ENCODE results near the gene PTOV1.

Gene PTOV1
- long read RNA-seq, donor 1, transcript PTOV1-205 (1 exons, 1,880 nt) = minor isoform, 26 of 120 reads
- long read RNA-seq, donor 1, transcript PTOV1-208 (2 exons, 327 nt) = minor isoform, 12 of 120 reads
- long read RNA-seq, donor 1, transcript PTOV1-209 (8 exons, 1,716 nt) = minor isoform, 7 of 120 reads
- long read RNA-seq, donor 1, transcript PTOV1-212 (13 exons, 1,577 nt) = major isoform, 52 of 120 reads
- long read RNA-seq, donor 1, partial matches to known transcripts = 20 of 120 reads
- long read RNA-seq, donor 1, other reads (novel, unspliced or antisense) = 0 of 120 reads
- long read RNA-seq, donor 2, transcript PTOV1-212 (13 exons, 1,577 nt) = major isoform, 49 of 79 reads
- long read RNA-seq, donor 2, transcript PTOV1-220 (13 exons, 1,587 nt) = minor isoform, 6 of 79 reads
- long read RNA-seq, donor 2, transcript PTOV1-208 (2 exons, 327 nt) = minor isoform, 11 of 79 reads
- long read RNA-seq, donor 2, transcript PTOV1-205 (1 exons, 1,880 nt) = minor isoform, 5 of 79 reads
- long read RNA-seq, donor 2, partial matches to known transcripts = 5 of 79 reads
- long read RNA-seq, donor 2, other reads (novel, unspliced or antisense) = 0 of 79 reads
- long read RNA-seq, donor 3, transcript PTOV1-212 (13 exons, 1,577 nt) = major isoform, 39 of 76 reads
- long read RNA-seq, donor 3, transcript PTOV1-205 (1 exons, 1,880 nt) = minor isoform, 20 of 76 reads
- long read RNA-seq, donor 3, transcript PTOV1-208 (2 exons, 327 nt) = minor isoform, 6 of 76 reads
- long read RNA-seq, donor 3, partial matches to known transcripts = 5 of 76 reads
- long read RNA-seq, donor 3, other reads (novel, unspliced or antisense) = 0 of 76 reads
- long read RNA-seq, donor 4, transcript PTOV1-209 (8 exons, 1,716 nt) = minor isoform, 7 of 165 reads
- long read RNA-seq, donor 4, transcript PTOV1-212 (13 exons, 1,577 nt) = major isoform, 61 of 165 reads
- long read RNA-seq, donor 4, transcript PTOV1-208 (2 exons, 327 nt) = minor isoform, 11 of 165 reads
- long read RNA-seq, donor 4, transcript PTOV1-205 (1 exons, 1,880 nt) = minor isoform, 38 of 165 reads
- long read RNA-seq, donor 4, partial matches to known transcripts = 40 of 165 reads
- long read RNA-seq, donor 4, other reads (novel, unspliced or antisense) = 0 of 165 reads
- long read RNA-seq, donor 5, transcript PTOV1-208 (2 exons, 327 nt) = minor isoform, 20 of 149 reads
- long read RNA-seq, donor 5, transcript PTOV1-205 (1 exons, 1,880 nt) = minor isoform, 27 of 149 reads
- long read RNA-seq, donor 5, transcript PTOV1-209 (8 exons, 1,716 nt) = minor isoform, 6 of 149 reads
- long read RNA-seq, donor 5, transcript PTOV1-212 (13 exons, 1,577 nt) = major isoform, 62 of 149 reads
- long read RNA-seq, donor 5, partial matches to known transcripts = 18 of 149 reads
- long read RNA-seq, donor 5, other reads (novel, unspliced or antisense) = 10 of 149 reads
- long read RNA-seq, donor 6, transcript PTOV1-208 (2 exons, 327 nt) = minor isoform, 27 of 152 reads
- long read RNA-seq, donor 6, transcript PTOV1-220 (13 exons, 1,587 nt) = minor isoform, 6 of 152 reads
- long read RNA-seq, donor 6, transcript PTOV1-205 (1 exons, 1,880 nt) = minor isoform, 19 of 152 reads
- long read RNA-seq, donor 6, transcript PTOV1-212 (13 exons, 1,577 nt) = major isoform, 63 of 152 reads
- long read RNA-seq, donor 6, partial matches to known transcripts = 19 of 152 reads
- long read RNA-seq, donor 6, other reads (novel, unspliced or antisense) = 7 of 152 reads
- long read RNA-seq, donor 7, transcript PTOV1-220 (13 exons, 1,587 nt) = minor isoform, 13 of 324 reads
- long read RNA-seq, donor 7, transcript PTOV1-212 (13 exons, 1,577 nt) = major isoform, 122 of 324 reads
- long read RNA-seq, donor 7, transcript PTOV1-205 (1 exons, 1,880 nt) = minor isoform, 35 of 324 reads
- long read RNA-seq, donor 7, transcript PTOV1-208 (2 exons, 327 nt) = minor isoform, 33 of 324 reads
- long read RNA-seq, donor 7, partial matches to known transcripts = 87 of 324 reads
- long read RNA-seq, donor 7, other reads (novel, unspliced or antisense) = 19 of 324 reads
- long read RNA-seq, donor 8, transcript PTOV1-205 (1 exons, 1,880 nt) = minor isoform, 17 of 122 reads
- long read RNA-seq, donor 8, transcript PTOV1-208 (2 exons, 327 nt) = minor isoform, 15 of 122 reads
- long read RNA-seq, donor 8, transcript PTOV1-212 (13 exons, 1,577 nt) = major isoform, 48 of 122 reads
- long read RNA-seq, donor 8, transcript PTOV1-220 (13 exons, 1,587 nt) = minor isoform, 7 of 122 reads
- long read RNA-seq, donor 8, partial matches to known transcripts = 23 of 122 reads
- long read RNA-seq, donor 8, other reads (novel, unspliced or antisense) = 8 of 122 reads

- DNase-seq = peak; percentile 95
Observed at GRCh38 chr19:49850487-49851342, at the start of gene PTOV1. Gene PTOV1 (plus strand): TSS chr19:49851159.

- no peak for DNase-seq
Observed at GRCh38 chr19:49801401-49801888, 49.5 kb upstream of the PTOV1 start.

- peak; percentile 88 for DNase-seq
Observed at GRCh38 chr19:49801966-49802661, 48.8 kb upstream of the PTOV1 start.

- DNase-seq = no peak
Observed at GRCh38 chr19:49802836-49803528, 48.0 kb upstream of the PTOV1 start.

- no peak for DNase-seq
Observed at GRCh38 chr19:49803529-49803856, 47.5 kb upstream of the PTOV1 start.

- DNase-seq = no peak
Observed at GRCh38 chr19:49805822-49806619, 44.9 kb upstream of the PTOV1 start.

GRCh38 chr19:49806620-49806959 is 44.4 kb upstream of the PTOV1 start:
- no peak for DNase-seq

GRCh38 chr19:49807058-49807903 is 43.7 kb upstream of the PTOV1 start:
- DNase-seq = no peak

- DNase-seq = no peak
Observed at GRCh38 chr19:49807904-49808675, 42.9 kb upstream of the PTOV1 start.

- peak; percentile 71 for DNase-seq
Observed at GRCh38 chr19:49808711-49809159, 42.2 kb upstream of the PTOV1 start.

- peak; percentile 74 for DNase-seq
Observed at GRCh38 chr19:49809160-49809940, 41.6 kb upstream of the PTOV1 start.

GRCh38 chr19:49809941-49810389 is 41.0 kb upstream of the PTOV1 start:
- DNase-seq = no peak

GRCh38 chr19:49811328-49811727 is 39.6 kb upstream of the PTOV1 start:
- DNase-seq = no peak

GRCh38 chr19:49812452-49812996 is 38.4 kb upstream of the PTOV1 start:
- no peak for DNase-seq
